Measurements from ENCODE around the gene SPOCK1. TPM values are rescaled to one million over a fixed set of nuclear protein-coding genes. Genes with fewer than 3 reads are reported as not detected.

Gene SPOCK1
- polyA plus RNA-seq, 3 donors: 1.8 to 5.7 (median 2.1) TPM

- Histone ChIP-seq H3K27me3 (ENCODE audit: control insufficient read depth in 2 of 2, insufficient read depth in 2 of 2, low read length in 2 of 2) (no peaks in the 10 kb centered on the region), H3K4me2 (replicated peaks; ENCODE audit: extremely low read depth, low read length, poor library complexity, severe bottlenecking) (no peak overlapping the region), H3K9me3 (replicated peaks in 1 of 2; ENCODE audit: control insufficient read depth in 1 of 2, insufficient read depth in 1 of 2, low read length in 2 of 2) (peaks cover 0 to 5% of the 10 kb centered on the region in 2 donors), H4K20me1 (ENCODE audit: insufficient read depth, low read length) (no peaks in the 10 kb centered on the region), H2AFZ (ENCODE audit: insufficient read depth, low read depth, low read length, poor library complexity, severe bottlenecking) (no peak overlapping the region), H3K79me2 (ENCODE audit: insufficient read depth, low read length) (no peaks in the 10 kb centered on the region), H3K9ac (ENCODE audit: insufficient read depth, low read length, poor library complexity, severe bottlenecking) (no peak overlapping the region), H3K36me3 (replicated peaks in 1 of 2; ENCODE audit: control insufficient read depth in 1 of 2, insufficient read depth in 2 of 2, low read length in 2 of 2) (no peaks in the 10 kb centered on the region), H3K27ac (ENCODE audit: low read depth in 1 of 2, low read length in 2 of 2) (no peak overlapping the region), H3K4me1 (ENCODE audit: control insufficient read depth in 1 of 2, insufficient read depth in 2 of 2, low read length in 2 of 2) (no peaks in the 10 kb centered on the region), H3K4me3 (replicated peaks in 1 of 3; ENCODE audit: low read depth in 2 of 3, low read length in 3 of 3) (no peak overlapping the region)
- no peak overlapping the region for H3K27ac Mint-ChIP-seq
- H3K4me3 Mint-ChIP-seq: no peak overlapping the region
- no peak for DNase-seq
- no peaks in the 10 kb centered on the region for H3K36me3 Mint-ChIP-seq
- H3K4me1 Mint-ChIP-seq: no peaks in the 10 kb centered on the region
- peaks cover 0 to 3% (median 1%) of the 10 kb centered on the region in 3 donors for H3K27me3 Mint-ChIP-seq (ENCODE audit: low read depth in 3 of 3)
- no peak for TF ChIP-seq CTCF (IDR thresholded peaks at IDR 0.05)
- H3K9me3 Mint-ChIP-seq: peaks cover 7 to 10% (median 8%) of the 10 kb centered on the region in 7 donors
- intact Hi-C loops (cut with micrococcal nuclease): no loop called here
- WGBS (ENCODE audit: insufficient coverage): no CpG with 5 or more reads among the region's 2 CpGs
Observed at GRCh38 chr5:137432376-137432775, 66.8 kb downstream of the SPOCK1 start.

- no CpG with 5 or more reads among the region's 2 CpGs for WGBS (ENCODE audit: insufficient coverage)
- Histone ChIP-seq H3K9ac (ENCODE audit: insufficient read depth, low read length, poor library complexity, severe bottlenecking) (no peak overlapping the region), H3K27ac (ENCODE audit: low read depth in 1 of 2, low read length in 2 of 2) (no peak overlapping the region), H4K20me1 (ENCODE audit: insufficient read depth, low read length) (no peaks in the 10 kb centered on the region), H2AFZ (ENCODE audit: insufficient read depth, low read depth, low read length, poor library complexity, severe bottlenecking) (no peak overlapping the region), H3K27me3 (ENCODE audit: control insufficient read depth in 2 of 2, insufficient read depth in 2 of 2, low read length in 2 of 2) (no peaks in the 10 kb centered on the region), H3K36me3 (replicated peaks in 1 of 2; ENCODE audit: control insufficient read depth in 1 of 2, insufficient read depth in 2 of 2, low read length in 2 of 2) (no peaks in the 10 kb centered on the region), H3K79me2 (ENCODE audit: insufficient read depth, low read length) (no peaks in the 10 kb centered on the region), H3K4me2 (replicated peaks; ENCODE audit: extremely low read depth, low read length, poor library complexity, severe bottlenecking) (no peak overlapping the region), H3K4me1 (ENCODE audit: control insufficient read depth in 1 of 2, insufficient read depth in 2 of 2, low read length in 2 of 2) (no peaks in the 10 kb centered on the region), H3K9me3 (replicated peaks in 1 of 2; ENCODE audit: control insufficient read depth in 1 of 2, insufficient read depth in 1 of 2, low read length in 2 of 2) (peaks cover 0 to 5% of the 10 kb centered on the region in 2 donors), H3K4me3 (replicated peaks in 1 of 3; ENCODE audit: low read depth in 2 of 3, low read length in 3 of 3) (no peak overlapping the region)
- Mint-ChIP-seq H3K36me3 (no peaks in the 10 kb centered on the region), H3K27me3 (ENCODE audit: low read depth in 3 of 3) (peaks cover 0 to 2% (median 1%) of the 10 kb centered on the region in 3 donors), H3K9me3 (peaks cover 7 to 10% (median 8%) of the 10 kb centered on the region in 7 donors), H3K4me3 (no peak overlapping the region), H3K27ac (no peak overlapping the region), H3K4me1 (no peaks in the 10 kb centered on the region)
- intact Hi-C loops (cut with micrococcal nuclease): no loop called here
- no peak for TF ChIP-seq CTCF (IDR thresholded peaks at IDR 0.05)
- DNase-seq: no peak
Observed at GRCh38 chr5:137431051-137431450, 68.1 kb downstream of the SPOCK1 start.
